Measurements from ENCODE around the gene TMEM25. TPM values are rescaled to one million over a fixed set of nuclear protein-coding genes. Genes with fewer than 3 reads are reported as not detected.

Gene TMEM25
- total RNA-seq, 2 donors from 2014 or later: 15.6 to 16.5 TPM

DNA sequence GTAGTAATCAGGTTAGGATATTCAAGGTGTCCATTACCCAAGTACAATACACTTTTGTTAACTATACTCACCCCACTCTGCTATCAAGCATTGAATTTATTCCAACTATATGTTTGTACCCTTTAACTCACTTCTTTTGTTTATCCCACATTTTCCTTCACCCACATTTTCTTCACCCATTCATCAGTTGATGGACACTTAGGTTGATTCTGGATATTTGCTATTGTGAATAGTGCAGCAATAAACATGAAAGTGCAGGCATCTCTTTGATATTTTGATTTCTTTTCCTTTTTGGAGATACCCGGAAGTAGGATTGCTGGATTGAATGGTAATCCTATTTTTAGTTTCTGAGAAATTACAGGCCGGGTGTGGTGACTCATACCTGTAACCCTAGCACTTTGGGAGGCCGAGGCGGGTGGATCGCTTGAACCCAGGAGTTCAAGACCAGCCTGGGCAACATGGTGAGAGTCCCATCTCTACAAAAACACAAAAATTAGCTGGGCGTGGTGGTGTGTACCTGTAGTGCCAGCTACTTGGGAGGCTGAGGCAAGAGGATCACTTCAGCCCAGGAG, 6.5 kb downstream of the TMEM25 start:
- H3K9me3 ChIP-seq: no peaks in the 10 kb centered on the region
- H3K4me1 ChIP-seq: no peaks in the 10 kb centered on the region
- no peak for TF ChIP-seq CTCF (IDR thresholded peaks at IDR 0.05)
- H3K27me3 ChIP-seq: no peaks in the 10 kb centered on the region
- H3K27ac ChIP-seq: no peak overlapping the region
- H3K4me3 ChIP-seq: no peak overlapping the region
- H3K36me3 ChIP-seq: no peaks in the 10 kb centered on the region
- DNase-seq (ENCODE audit: low spot score): no peak

DNA sequence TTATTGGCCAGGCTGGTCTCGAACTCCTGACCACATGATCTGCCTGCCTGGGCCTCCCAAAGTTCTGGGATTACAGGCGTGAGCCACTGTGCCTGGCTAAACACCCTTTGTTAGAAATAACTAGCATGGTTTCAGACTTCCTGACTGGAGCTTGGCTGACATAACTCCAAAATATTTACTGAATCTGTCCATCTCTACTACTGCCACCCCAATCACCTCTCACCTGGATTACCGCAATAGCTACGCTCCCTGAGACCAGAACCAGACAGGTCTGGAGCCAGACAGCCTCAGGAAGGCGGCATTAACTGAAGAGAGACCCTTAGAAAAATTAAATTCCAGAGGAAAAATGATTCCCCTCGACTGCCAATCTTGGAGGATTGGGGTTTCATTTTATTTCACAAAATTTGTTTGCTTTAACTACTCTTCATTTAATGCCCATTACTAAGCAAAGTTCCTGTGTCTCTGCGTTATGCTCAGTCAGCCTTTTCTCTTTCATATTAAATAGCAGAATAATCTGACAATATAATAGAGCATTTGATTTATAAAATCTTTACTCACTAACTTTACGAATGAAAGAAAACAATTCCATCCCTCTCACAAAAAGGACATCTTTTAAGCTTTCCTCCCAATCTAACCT, 13.1 kb downstream of the TMEM25 start:
- Histone ChIP-seq H3K9me3 (no peaks in the 10 kb centered on the region), H3K36me3 (peaks cover 22% of the 10 kb centered on the region), H3K4me1 (no peaks in the 10 kb centered on the region), H3K27me3 (no peaks in the 10 kb centered on the region), H3K27ac (no peak overlapping the region), H3K4me3 (no peak overlapping the region)
- TF ChIP-seq CTCF (IDR thresholded peaks at IDR 0.05): no peak
- no peak for DNase-seq (ENCODE audit: low spot score)

- no peaks in the 10 kb centered on the region for H3K27me3 ChIP-seq
- no peaks in the 10 kb centered on the region for H3K9me3 ChIP-seq
- no peaks in the 10 kb centered on the region for H3K4me1 ChIP-seq
- peaks cover 22% of the 10 kb centered on the region for H3K36me3 ChIP-seq
- no peak overlapping the region for H3K4me3 ChIP-seq
- no peak for TF ChIP-seq CTCF (IDR thresholded peaks at IDR 0.05)
- no peak for DNase-seq (ENCODE audit: low spot score)
- no peak overlapping the region for H3K27ac ChIP-seq
These were observed 13.6 kb downstream of the TMEM25 start for GRCh38 chr11:118544647-118545010.

DNA sequence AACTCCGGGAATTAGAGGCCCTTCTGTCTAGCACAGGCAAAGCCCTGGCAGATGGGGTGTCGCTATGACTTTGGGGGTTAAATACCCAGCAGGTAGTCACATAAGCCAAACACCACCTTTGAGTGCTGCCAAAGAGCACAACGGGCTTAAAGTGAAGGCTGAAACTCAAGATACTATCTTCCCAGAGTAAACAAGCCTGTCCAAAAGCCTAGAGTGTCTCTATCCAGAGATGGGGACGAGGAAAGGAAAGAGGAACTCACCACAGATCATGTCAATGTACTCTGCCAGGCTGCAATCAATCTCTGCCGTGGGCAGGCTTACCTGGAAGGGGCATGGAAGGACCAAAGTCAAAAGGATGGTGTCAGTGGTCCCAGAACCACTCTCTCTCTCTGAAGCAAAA, 14.5 kb downstream of the TMEM25 start:
- H3K4me3 ChIP-seq: no peak overlapping the region
- no peak for TF ChIP-seq CTCF (IDR thresholded peaks at IDR 0.05)
- H3K36me3 ChIP-seq: peaks cover 22% of the 10 kb centered on the region
- H3K27ac ChIP-seq: no peak overlapping the region
- DNase-seq (ENCODE audit: low spot score): no peak
- no peaks in the 10 kb centered on the region for H3K4me1 ChIP-seq
- no peaks in the 10 kb centered on the region for H3K27me3 ChIP-seq
- no peaks in the 10 kb centered on the region for H3K9me3 ChIP-seq

DNA sequence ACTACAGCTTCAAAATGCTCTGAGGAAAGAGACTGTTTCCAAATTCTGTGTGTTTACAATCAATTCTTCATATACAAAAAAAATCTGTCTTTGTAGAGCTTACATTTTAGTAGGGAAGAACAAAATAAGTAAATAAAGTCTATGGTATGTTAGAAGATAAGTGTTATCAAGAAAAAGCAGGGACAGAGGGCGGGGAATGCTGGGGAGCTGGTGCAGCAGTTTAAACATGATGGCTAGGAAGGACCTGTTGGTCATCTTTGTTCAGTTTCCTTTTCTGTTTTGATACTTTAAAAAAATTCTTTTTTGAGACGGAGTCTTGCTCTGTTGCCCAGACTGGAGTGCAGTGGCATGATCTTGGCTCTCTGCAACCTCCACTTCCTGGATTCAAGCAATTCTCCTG, 16.1 kb downstream of the TMEM25 start:
- no peak overlapping the region for H3K4me3 ChIP-seq
- no peak overlapping the region for H3K27ac ChIP-seq
- DNase-seq (ENCODE audit: low spot score): no peak
- no peaks in the 10 kb centered on the region for H3K4me1 ChIP-seq
- H3K36me3 ChIP-seq: peaks cover 34% of the 10 kb centered on the region
- no peak for TF ChIP-seq CTCF (IDR thresholded peaks at IDR 0.05)
- H3K9me3 ChIP-seq: no peaks in the 10 kb centered on the region
- no peaks in the 10 kb centered on the region for H3K27me3 ChIP-seq

- no peak for TF ChIP-seq CTCF (IDR thresholded peaks at IDR 0.05)
- no peak overlapping the region for H3K27ac ChIP-seq
- peaks cover 35% of the 10 kb centered on the region for H3K36me3 ChIP-seq
- no peaks in the 10 kb centered on the region for H3K27me3 ChIP-seq
- no peaks in the 10 kb centered on the region for H3K9me3 ChIP-seq
- H3K4me3 ChIP-seq: no peak overlapping the region
- H3K4me1 ChIP-seq: no peaks in the 10 kb centered on the region
- no peak for DNase-seq (ENCODE audit: low spot score)
These were observed 21.3 kb downstream of the TMEM25 start for GRCh38 chr11:118552341-118552740.

Data from right atrium auricular region (tissue), 2 donors.